SU-DHL-6 (cell line): Measurements from ENCODE around the gene MMAB.

Experiments
- H2AFZ ChIP-seq: fragments of 200-600 bp; sonication (generic); 2 replicates; pipeline ENCODE4 v1.6.1; 2014; ENCODE audit warnings: low read depth, mild to moderate bottlenecking, moderate library complexity, mixed read lengths, antibody characterized with exemption, low read length; ENCODE audit not compliant: severe bottlenecking
- H3F3A ChIP-seq: fragments of 200-600 bp; shearing (Covaris generic); 2 replicates; pipeline ENCODE4 v1.6.0; 2016; ENCODE audit warnings: antibody characterized with exemption, mild to moderate bottlenecking; ENCODE audit not compliant: insufficient read depth
- H3K27ac ChIP-seq: fragments of 200-600 bp; sonication (generic); 2 replicates; pipeline ENCODE4 v1.5.1; 2016; ENCODE audit warnings: low read depth, mild to moderate bottlenecking, low read length, moderate library complexity, mixed read lengths
- H3K27me3 ChIP-seq: fragments of 200-600 bp; sonication (generic), shearing (Covaris generic); 2 replicates; pipeline ENCODE4 v1.6.0; 2014; ENCODE audit warnings: mild to moderate bottlenecking, low read length
- H3K36me3 ChIP-seq: fragments of 200-600 bp; sonication (generic); 2 replicates; pipeline ENCODE4 v1.6.1; 2014; ENCODE audit warnings: mild to moderate bottlenecking, low read length, mixed read lengths
- H3K4me2 ChIP-seq: fragments of 300-600, 200-600 bp; shearing (Covaris generic), sonication (generic); 2 replicates; pipeline ENCODE4 v1.6.0; 2014; ENCODE audit warnings: low read length, low read depth, mild to moderate bottlenecking; ENCODE audit not compliant: poor library complexity, severe bottlenecking
- H3K4me3 ChIP-seq: fragments of 200-600 bp; sonication (generic); 2 replicates; pipeline ENCODE4 v1.5.1; 2014; ENCODE audit warnings: antibody characterized with exemption, low read length, mild to moderate bottlenecking, mixed read lengths; ENCODE audit not compliant: insufficient read depth, poor library complexity, severe bottlenecking
- H3K79me2 ChIP-seq: fragments of 200-600 bp; sonication (generic); 2 replicates; pipeline ENCODE4 v1.6.1; 2014; ENCODE audit warnings: mild to moderate bottlenecking, low read length, moderate library complexity; ENCODE audit not compliant: insufficient read depth
- H3K9ac ChIP-seq: fragments of 200-600 bp; sonication (generic); 2 replicates; pipeline ENCODE4 v1.7.0; 2014; ENCODE audit warnings: mild to moderate bottlenecking, low read length
- H3K9me2 ChIP-seq: fragments of 200-600 bp; sonication (generic); replicated peaks from 2 replicates; pipeline ENCODE4 v1.6.1; 2014; ENCODE audit warnings: low read length; ENCODE audit not compliant: insufficient read depth
- H3K9me3 ChIP-seq: fragments of 200-600 bp; sonication (generic); 2 replicates; pipeline ENCODE4 v1.6.1; 2014; ENCODE audit warnings: low read length, mixed read lengths; ENCODE audit not compliant: insufficient read depth
- H4K20me1 ChIP-seq: fragments of 200-600 bp; sonication (generic); 2 replicates; pipeline ENCODE4 v1.6.1; 2014; ENCODE audit warnings: low read depth, mild to moderate bottlenecking, antibody characterized with exemption, low read length, moderate library complexity, mixed read lengths
- CTCF ChIP-seq: fragments of 200-600 bp; sonication (generic); IDR thresholded peaks from one replicate; pipeline ENCODE4 v1.5.1; 2017; ENCODE audit warnings: antibody characterized with exemption, mild to moderate bottlenecking, low read length, moderate library complexity; ENCODE audit not compliant: insufficient read depth, poor library complexity, severe bottlenecking
- EZH2phosphoT487 ChIP-seq: fragments of 200-600 bp; sonication (generic), shearing (Covaris generic); conservative IDR thresholded peaks from 2 replicates; pipeline ENCODE4 v1.6.1; 2018; ENCODE audit warnings: mild to moderate bottlenecking, antibody characterized with exemption, low read length, moderate library complexity, mixed read lengths

MMAB gene

GRCh38 chr12:109600481-109600880 is 27.2 kb upstream of the MMAB start:
- H3K9me3 ChIP-seq, result no peaks in the 10 kb centered on the region
- no peaks in the 10 kb centered on the region for H3K27me3 ChIP-seq
- H3K4me2 ChIP-seq, result no peak overlapping the region
- H3K27ac ChIP-seq, result no peak overlapping the region
- no peaks in the 10 kb centered on the region for H3K9me2 ChIP-seq
- H3K36me3 ChIP-seq, result no peaks in the 10 kb centered on the region
- H4K20me1 ChIP-seq, result no peaks in the 10 kb centered on the region
- no peaks in the 10 kb centered on the region for H3F3A ChIP-seq
- H3K9ac ChIP-seq, result no peak overlapping the region
- no peak overlapping the region for H3K4me3 ChIP-seq
- H3K79me2 ChIP-seq, result no peaks in the 10 kb centered on the region
- no peak overlapping the region for H2AFZ ChIP-seq
- TF ChIP-seq CTCF (no peak), EZH2phosphoT487 (no peak)

GRCh38 chr12:109599087-109599486 is 25.8 kb upstream of the MMAB start:
- H3K4me3 ChIP-seq, result no peak overlapping the region
- H3K79me2 ChIP-seq, result no peaks in the 10 kb centered on the region
- no peaks in the 10 kb centered on the region for H4K20me1 ChIP-seq
- TF ChIP-seq EZH2phosphoT487, result no peak
- no peak for TF ChIP-seq CTCF
- no peaks in the 10 kb centered on the region for H3K36me3 ChIP-seq
- H3K9ac ChIP-seq, result no peak overlapping the region
- H3F3A ChIP-seq, result no peaks in the 10 kb centered on the region
- H3K27ac ChIP-seq, result no peak overlapping the region
- H3K4me2 ChIP-seq, result no peak overlapping the region
- no peaks in the 10 kb centered on the region for H3K27me3 ChIP-seq
- H3K9me3 ChIP-seq, result no peaks in the 10 kb centered on the region
- no peak overlapping the region for H2AFZ ChIP-seq
- H3K9me2 ChIP-seq, result no peaks in the 10 kb centered on the region

- Histone ChIP-seq H3F3A (no peaks in the 10 kb centered on the region), H3K27ac (no peak overlapping the region), H3K9ac (no peak overlapping the region), H3K36me3 (no peaks in the 10 kb centered on the region), H4K20me1 (no peaks in the 10 kb centered on the region), H3K79me2 (no peaks in the 10 kb centered on the region), H3K4me2 (no peak overlapping the region), H3K4me3 (no peak overlapping the region), H2AFZ (no peak overlapping the region), H3K27me3 (no peaks in the 10 kb centered on the region), H3K9me2 (no peaks in the 10 kb centered on the region), H3K9me3 (no peaks in the 10 kb centered on the region)
- TF ChIP-seq EZH2phosphoT487 (no peak), CTCF (no peak)
These were observed 25.1 kb upstream of the MMAB start for GRCh38 chr12:109598428-109598854.
